Central memory CD8-positive, alpha-beta T cell (primary cell): ENCODE results near the gene RAC3.

Experiments
- ATAC-seq: fragments of 150-1000 bp; cut with Tn5 transposase; replicated peaks from 2 replicates; pipeline ENCODE4 v1.10.0; 2022; ENCODE audit warnings: mild to moderate bottlenecking, moderate FRiP score, moderate number of reproducible peaks; ENCODE audit not compliant: poor library complexity, severe bottlenecking; ENCODE audit errors: extremely low read depth
- DNase-seq, 2 donors: peaks; one replicate each; pipeline ENCODE4 v3.0.0; 2021; ENCODE audit warnings: low spot score in 2 of 2
- H3K27ac Mint-ChIP-seq: one replicate; pipeline ENCODE4 v1.8.0; 2022; ENCODE audit warnings: low read depth, mild to moderate bottlenecking, moderate library complexity, mixed read lengths
- H3K27me3 Mint-ChIP-seq: one replicate; pipeline ENCODE4 v1.8.0; 2022; ENCODE audit warnings: mixed read lengths
- H3K36me3 Mint-ChIP-seq: one replicate; pipeline ENCODE4 v1.8.0; 2022; ENCODE audit warnings: mild to moderate bottlenecking, moderate library complexity, mixed read lengths; ENCODE audit not compliant: insufficient read depth
- H3K4me1 Mint-ChIP-seq: one replicate; pipeline ENCODE4 v1.8.0; 2022; ENCODE audit warnings: mixed read lengths
- H3K4me3 Mint-ChIP-seq: one replicate; pipeline ENCODE4 v1.8.0; 2022; ENCODE audit warnings: mild to moderate bottlenecking, moderate library complexity, mixed read lengths
- H3K9me3 Mint-ChIP-seq: one replicate; pipeline ENCODE4 v1.8.0; 2022; ENCODE audit warnings: mixed read lengths

RAC3 gene

DNA sequence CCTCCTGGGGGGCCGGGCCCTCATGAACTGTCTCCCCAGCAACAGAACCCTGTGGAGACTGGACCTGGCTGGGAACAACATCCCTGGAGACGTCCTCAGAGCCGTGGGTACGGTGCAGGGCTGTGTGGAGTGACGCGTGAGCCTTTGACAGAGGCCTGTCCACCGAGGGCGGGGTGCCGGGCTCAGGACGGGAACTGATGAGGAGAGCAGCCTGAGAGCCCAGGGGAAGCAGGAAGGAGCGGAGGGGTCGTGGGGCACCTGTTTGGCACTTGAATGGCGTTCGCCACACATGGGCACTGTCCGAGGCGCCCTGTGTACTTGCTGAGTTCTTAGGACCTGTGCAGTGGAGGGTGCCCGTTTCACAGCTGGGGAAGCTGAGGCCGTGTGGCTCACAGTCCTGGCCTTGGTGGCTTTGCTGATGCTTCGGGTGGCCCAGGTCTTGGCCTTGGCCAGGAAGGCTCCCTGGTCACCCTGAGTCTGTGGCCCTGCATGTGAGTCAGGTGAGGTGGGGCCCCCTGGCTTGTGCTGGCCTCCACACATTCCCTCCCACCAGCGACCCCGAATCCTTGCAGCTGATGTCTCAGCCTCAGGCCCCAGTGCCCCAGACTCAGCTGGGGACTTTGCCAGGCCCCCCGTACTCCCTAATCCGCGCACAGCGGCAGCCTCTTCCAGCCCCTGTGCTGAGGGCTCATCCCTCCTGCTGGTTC, 5.9 kb upstream of the RAC3 start:
- Mint-ChIP-seq H3K9me3 (no peaks in the 10 kb centered on the region), H3K27ac (no peak overlapping the region), H3K36me3 (peaks cover 8% of the 10 kb centered on the region), H3K4me1 (peaks cover 34% of the 10 kb centered on the region), H3K27me3 (no peaks in the 10 kb centered on the region), H3K4me3 (no peak overlapping the region)
- no peak for ATAC-seq
- no peak for DNase-seq

GRCh38 chr17:82028246-82028645, 3.2 kb upstream of the RAC3 start:
- Mint-ChIP-seq H3K27me3 (no peaks in the 10 kb centered on the region), H3K4me3 (no peak overlapping the region), H3K36me3 (peaks cover 4% of the 10 kb centered on the region), H3K27ac (no peak overlapping the region), H3K4me1 (peaks cover 24% of the 10 kb centered on the region), H3K9me3 (no peaks in the 10 kb centered on the region)
- no peak for ATAC-seq
- DNase-seq = no peak

DNA sequence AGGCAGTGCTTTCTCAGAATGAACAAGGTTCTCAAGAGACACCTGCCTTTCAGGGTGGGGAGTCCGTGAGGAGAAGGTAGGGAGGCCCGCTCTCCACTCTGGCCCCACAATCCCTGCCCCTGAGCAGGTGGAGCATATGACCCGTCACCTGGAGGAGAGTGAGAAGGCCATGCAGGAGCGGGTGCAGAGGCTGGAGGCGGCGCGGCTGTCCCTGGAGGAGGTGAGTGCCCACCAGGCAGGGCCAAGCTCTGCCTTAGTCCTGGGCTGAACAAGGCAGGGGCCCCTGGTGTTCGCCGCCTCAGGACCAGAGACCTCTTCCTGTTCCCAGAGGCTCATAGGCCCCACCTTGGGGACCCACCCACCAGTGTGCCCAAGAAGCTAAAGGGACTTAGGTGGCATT, 2.5 kb upstream of the RAC3 start:
- DNase-seq (no peak), ATAC-seq (no peak)
- peak overlapping the region; percentile 72 for H3K4me3 Mint-ChIP-seq
- H3K4me1 Mint-ChIP-seq = peaks cover 21% of the 10 kb centered on the region
- H3K9me3 Mint-ChIP-seq = no peaks in the 10 kb centered on the region
- no peak overlapping the region for H3K27ac Mint-ChIP-seq
- H3K27me3 Mint-ChIP-seq = no peaks in the 10 kb centered on the region
- peaks cover 4% of the 10 kb centered on the region for H3K36me3 Mint-ChIP-seq

- Mint-ChIP-seq H3K4me3 (peak overlapping the region; percentile 72), H3K27ac (no peak overlapping the region), H3K36me3 (peaks cover 4% of the 10 kb centered on the region), H3K9me3 (no peaks in the 10 kb centered on the region), H3K4me1 (peaks cover 17% of the 10 kb centered on the region), H3K27me3 (no peaks in the 10 kb centered on the region)
- DNase-seq = no peak
- no peak for ATAC-seq
Measured at GRCh38 chr17:82029391-82029790, 2.1 kb upstream of the RAC3 start.

DNA sequence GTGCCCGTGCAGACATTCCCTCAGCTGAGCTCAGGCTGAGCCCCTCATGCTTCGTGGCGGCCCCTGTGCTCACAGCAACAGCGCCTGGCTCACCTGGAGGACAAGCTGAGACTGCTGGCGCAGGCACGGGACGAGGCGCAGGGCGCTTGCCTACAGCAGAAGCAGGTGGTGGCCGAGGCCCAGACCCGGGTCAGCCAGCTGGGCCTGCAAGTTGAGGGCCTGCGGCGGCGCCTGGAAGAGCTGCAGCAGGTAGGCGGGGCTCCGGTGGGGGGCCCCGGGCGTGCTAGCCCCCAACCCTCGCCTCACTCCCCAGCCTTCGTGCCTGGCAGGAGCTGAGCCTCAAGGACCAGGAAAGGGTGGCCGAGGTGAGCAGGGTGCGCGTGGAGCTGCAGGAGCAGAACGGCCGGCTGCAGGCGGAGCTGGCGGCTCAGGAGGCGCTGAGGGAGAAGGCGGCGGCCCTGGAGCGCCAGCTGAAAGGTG, 1.4 kb upstream of the RAC3 start:
- Mint-ChIP-seq H3K9me3 (no peaks in the 10 kb centered on the region), H3K27ac (peak overlapping the region; percentile 67), H3K36me3 (peaks cover 4% of the 10 kb centered on the region), H3K4me3 (peak overlapping the region; percentile 87), H3K4me1 (peaks cover 17% of the 10 kb centered on the region), H3K27me3 (no peaks in the 10 kb centered on the region)
- no peak for DNase-seq
- no peak for ATAC-seq

DNA sequence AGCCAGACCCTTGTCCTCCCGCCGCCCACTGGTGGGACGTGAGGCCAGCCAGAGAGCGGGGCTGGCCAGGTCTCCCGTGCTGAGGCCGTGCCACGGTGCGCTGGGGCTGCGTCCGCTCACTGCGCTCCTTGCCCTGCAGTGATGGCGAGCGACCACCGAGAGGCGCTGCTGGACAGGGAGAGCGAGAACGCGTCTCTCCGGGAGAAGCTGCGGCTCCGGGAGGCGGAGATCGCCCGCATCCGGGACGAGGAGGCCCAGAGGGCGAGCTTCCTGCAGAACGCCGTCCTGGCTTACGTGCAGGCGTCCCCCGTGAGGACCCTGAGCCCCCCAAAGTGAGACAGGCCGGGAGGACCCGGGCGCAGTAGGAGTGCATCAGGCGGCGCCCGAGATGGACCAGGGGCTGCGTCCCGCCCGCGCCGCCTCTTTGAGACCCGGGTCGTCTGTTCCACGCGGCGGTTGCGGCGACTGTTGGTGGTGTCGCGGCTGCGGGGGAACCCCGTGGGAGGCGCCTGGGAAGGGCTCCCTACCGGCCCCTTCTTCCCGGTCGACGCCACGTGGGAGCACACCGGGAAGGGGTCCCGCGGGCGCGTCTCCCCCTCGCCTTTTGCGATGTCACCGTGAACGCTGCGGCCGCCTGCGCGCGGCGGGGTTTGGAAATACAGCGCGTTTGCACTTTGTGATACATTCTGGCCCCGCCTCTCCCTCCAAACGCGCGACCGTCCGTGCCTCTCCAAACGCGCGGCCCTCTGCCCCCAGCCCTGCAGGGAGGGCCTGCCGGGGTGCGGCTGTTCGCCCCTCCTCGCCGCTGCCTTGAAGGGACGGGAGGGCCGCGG, 792 bp upstream of the RAC3 start:
- DNase-seq (peak; percentile 77 to 78), ATAC-seq (peak; percentile 81)
- H3K4me3 Mint-ChIP-seq = peak overlapping the region; percentile 87
- H3K27me3 Mint-ChIP-seq = no peaks in the 10 kb centered on the region
- H3K36me3 Mint-ChIP-seq = peaks cover 4% of the 10 kb centered on the region
- H3K9me3 Mint-ChIP-seq = no peaks in the 10 kb centered on the region
- peaks cover 17% of the 10 kb centered on the region for H3K4me1 Mint-ChIP-seq
- peak overlapping the region; percentile 67 for H3K27ac Mint-ChIP-seq

DNA sequence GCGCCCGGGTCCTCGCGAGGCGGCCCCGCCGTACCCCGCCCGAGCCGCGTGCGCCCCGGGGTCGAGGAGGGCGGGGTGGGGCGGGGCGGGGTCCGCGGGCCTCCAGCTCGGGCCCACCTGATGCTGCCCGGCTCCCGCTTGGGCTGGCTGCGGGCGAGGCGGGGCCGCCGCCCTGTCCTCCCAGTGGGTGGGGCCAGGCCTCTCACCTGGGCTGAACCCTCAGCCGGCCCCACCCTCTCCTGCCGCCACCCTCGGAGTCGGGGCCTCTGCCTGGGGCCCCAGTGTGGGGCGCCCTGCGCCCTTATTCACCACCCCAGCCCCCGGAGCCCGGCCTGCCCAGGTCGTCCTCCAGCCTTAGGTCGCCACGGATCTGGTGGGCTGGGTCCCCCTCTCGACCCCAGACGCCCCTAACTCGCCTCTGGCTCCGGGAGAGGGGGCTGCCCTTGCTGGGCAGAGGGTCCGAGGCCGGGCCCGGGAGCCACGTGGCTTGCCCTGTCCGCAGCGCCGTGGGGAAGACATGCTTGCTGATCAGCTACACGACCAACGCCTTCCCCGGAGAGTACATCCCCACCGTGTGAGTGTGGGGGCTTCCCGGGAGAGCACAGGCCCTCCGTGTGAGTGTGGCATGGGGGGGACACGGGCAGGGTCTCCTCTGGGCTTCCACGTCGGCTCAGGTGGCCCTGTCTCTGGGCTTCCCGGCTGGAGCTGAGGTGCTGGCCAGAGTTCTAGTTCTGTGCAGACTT, 578 bp downstream of the RAC3 start:
- Mint-ChIP-seq H3K4me3 (peak overlapping the region; percentile 11), H3K9me3 (no peaks in the 10 kb centered on the region), H3K27me3 (no peaks in the 10 kb centered on the region), H3K36me3 (peaks cover 4% of the 10 kb centered on the region), H3K27ac (no peak overlapping the region), H3K4me1 (peaks cover 17% of the 10 kb centered on the region)
- ATAC-seq = no peak
- no peak for DNase-seq

DNA sequence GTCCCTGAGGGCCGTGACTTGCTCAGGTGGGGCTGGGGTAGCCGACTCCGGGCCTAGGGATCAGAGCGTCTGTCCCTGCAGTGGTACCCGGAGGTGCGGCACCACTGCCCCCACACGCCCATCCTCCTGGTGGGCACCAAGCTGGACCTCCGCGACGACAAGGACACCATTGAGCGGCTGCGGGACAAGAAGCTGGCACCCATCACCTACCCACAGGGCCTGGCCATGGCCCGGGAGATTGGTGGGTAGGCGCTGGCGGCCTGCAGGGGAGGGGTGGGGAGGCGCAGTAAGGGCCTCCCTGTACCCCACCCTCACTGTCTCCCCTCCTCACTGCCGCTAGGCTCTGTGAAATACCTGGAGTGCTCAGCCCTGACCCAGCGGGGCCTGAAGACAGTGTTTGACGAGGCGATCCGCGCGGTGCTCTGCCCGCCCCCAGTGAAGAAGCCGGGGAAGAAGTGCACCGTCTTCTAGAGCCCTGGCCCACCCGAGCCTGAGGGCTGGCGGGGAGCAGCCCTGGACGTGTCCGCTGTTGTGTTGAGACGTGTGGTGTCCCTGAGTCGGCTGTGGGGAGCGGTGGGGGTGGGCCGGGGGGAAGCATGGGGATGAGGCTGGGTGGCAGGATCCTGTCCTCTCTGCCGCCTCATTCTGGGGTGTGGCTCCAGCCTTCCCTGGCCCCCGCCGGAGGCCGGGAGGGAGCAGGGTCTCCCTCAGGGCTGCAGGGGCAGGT, 2.0 kb downstream of the RAC3 start:
- Mint-ChIP-seq H3K4me3 (no peak overlapping the region), H3K27ac (no peak overlapping the region), H3K4me1 (peaks cover 19% of the 10 kb centered on the region), H3K27me3 (no peaks in the 10 kb centered on the region), H3K9me3 (no peaks in the 10 kb centered on the region), H3K36me3 (peaks cover 4% of the 10 kb centered on the region)
- ATAC-seq (no peak), DNase-seq (no peak)

- no peak for ATAC-seq
- Mint-ChIP-seq H3K27me3 (no peaks in the 10 kb centered on the region), H3K36me3 (peaks cover 4% of the 10 kb centered on the region), H3K9me3 (no peaks in the 10 kb centered on the region), H3K27ac (no peak overlapping the region), H3K4me1 (peaks cover 18% of the 10 kb centered on the region), H3K4me3 (no peak overlapping the region)
- no peak for DNase-seq
Measured at GRCh38 chr17:82034371-82035011, 3.0 kb downstream of the RAC3 start.

DNA sequence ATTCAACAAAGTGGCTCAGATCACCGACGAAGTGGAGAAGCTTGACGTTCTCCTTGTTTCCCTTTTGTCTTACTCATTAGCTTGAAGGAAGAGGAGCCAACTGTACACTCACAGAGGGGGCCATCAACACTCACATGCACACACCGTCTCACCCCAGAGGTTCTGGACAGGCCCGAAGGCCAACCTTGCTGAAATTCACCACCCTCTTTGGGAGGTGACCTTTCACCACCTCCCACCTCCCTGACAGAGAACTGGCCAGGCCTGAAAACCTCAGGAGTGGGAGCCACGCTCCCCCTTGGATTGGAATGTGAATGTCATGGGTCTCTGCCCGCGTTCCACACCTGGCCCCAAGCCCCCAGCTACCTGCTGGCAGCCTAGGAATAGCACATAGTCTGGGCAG, 4.0 kb downstream of the RAC3 start:
- peaks cover 12% of the 10 kb centered on the region for H3K4me1 Mint-ChIP-seq
- H3K36me3 Mint-ChIP-seq = peaks cover 2% of the 10 kb centered on the region
- ATAC-seq = no peak
- DNase-seq = no peak
- no peaks in the 10 kb centered on the region for H3K9me3 Mint-ChIP-seq
- no peak overlapping the region for H3K27ac Mint-ChIP-seq
- no peaks in the 10 kb centered on the region for H3K27me3 Mint-ChIP-seq
- peak overlapping the region; percentile 84 for H3K4me3 Mint-ChIP-seq

DNA sequence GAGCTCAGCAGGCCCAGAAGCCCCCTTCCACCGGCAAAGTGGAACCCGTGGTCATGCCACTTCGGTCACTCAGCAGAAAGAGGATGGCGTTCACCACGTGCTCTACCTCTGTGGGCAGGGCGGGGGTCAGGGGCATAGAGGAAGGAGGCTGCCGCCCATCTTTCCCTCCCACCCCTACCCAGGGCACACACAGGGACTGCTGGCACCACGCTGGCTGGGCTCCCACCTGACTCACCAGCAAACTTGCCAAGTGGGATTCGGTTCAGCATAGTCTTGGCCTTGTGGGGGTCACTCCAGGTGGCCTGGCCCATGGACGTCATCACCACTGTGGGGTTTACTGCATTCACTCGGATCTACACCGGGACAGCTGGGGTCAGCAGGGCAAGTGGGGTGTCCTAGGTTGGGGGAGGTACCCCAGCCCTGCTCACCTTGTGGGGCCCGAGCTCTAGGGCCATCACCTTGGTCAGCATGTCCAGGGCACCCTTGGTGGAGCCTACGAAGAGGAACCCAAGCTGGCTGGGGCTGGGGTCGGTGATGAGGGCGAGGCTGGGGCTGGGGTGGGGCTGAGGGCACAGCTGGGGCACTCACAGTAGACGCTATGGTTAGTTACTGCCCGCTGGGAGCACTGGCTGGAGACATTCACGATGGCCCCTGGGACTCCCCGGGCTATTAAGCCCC, 4.6 kb downstream of the RAC3 start:
- ATAC-seq = no peak
- Mint-ChIP-seq H3K27me3 (no peaks in the 10 kb centered on the region), H3K4me1 (peaks cover 9% of the 10 kb centered on the region), H3K27ac (peak overlapping the region; percentile 51), H3K9me3 (no peaks in the 10 kb centered on the region), H3K36me3 (no peaks in the 10 kb centered on the region), H3K4me3 (peak overlapping the region; percentile 84)
- DNase-seq = no peak
